GM18517 (cell line): Measurements from ENCODE around the gene CTSV.
"Not testable (repeated sequence)": the region's sequence is repeated elsewhere in the genome, so short reads cannot be mapped to it uniquely, and the experiment has no call there.

Experiments
- ATAC-seq: cut with Tn5 transposase; IDR thresholded peaks from one replicate; pipeline ENCODE4 v1.9.1; 2021; ENCODE audit warnings: mild to moderate bottlenecking, moderate library complexity; ENCODE audit not compliant: unreplicated experiment

CTSV gene

DNA sequence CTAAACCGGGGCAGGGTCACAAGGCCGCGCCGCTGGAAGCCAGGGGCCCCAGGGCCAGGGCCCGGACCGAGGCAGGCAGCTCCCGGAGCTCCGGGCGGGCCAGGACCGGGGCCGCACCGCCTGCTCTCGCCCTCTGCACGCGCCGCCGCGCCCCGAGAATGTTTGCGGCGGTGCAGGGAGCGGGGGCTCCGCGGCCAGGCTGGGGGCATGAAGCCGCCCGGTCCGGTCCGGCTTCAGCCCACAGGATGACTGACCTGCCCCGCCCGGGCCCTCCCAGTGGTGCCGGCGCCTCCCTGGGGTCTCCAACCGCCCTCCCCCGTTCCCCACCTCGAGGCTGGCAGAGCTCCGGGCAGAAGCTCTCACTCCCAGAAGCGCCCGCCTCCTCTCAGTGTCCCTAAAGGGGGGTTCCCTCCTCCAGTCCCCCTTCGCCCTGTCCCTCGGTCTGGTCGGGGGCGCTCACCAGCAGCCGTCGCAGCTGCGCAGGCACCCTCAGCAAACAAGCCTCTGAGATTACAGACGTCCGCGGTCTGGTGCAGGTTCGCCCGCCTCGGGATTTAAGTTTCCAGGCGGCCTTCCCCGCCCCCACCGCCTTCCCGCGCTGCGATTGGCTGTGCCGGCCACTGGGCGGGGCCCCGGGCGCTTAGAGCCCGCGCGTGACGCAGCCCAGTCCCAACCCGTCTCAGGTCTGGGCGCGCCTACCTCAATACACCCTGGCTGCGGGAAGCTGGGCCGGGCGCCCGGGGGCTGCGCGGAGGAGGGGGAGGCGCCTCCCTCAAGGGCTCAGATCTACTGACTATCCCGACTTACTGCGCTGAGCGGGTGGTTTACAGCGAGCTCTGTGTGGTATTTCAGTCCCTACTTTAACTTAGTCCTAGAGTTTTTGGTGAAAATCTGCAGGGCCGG is at the start of gene CTSV:
Gene CTSV (minus strand): TSS at position 532 of the 903 bp plus-strand sequence. CDS start 1,099 bp downstream, outside the sequence.
- ATAC-seq: peak; percentile 93

GRCh38 chr9:97087668-97088215 is 48.8 kb upstream of the CTSV start:
- not testable (repeated sequence) for ATAC-seq

GRCh38 chr9:97084562-97084991 is 45.6 kb upstream of the CTSV start:
- ATAC-seq: not testable (repeated sequence)

- no peak for ATAC-seq
Observed at GRCh38 chr9:97078362-97078761, 39.4 kb upstream of the CTSV start.

DNA sequence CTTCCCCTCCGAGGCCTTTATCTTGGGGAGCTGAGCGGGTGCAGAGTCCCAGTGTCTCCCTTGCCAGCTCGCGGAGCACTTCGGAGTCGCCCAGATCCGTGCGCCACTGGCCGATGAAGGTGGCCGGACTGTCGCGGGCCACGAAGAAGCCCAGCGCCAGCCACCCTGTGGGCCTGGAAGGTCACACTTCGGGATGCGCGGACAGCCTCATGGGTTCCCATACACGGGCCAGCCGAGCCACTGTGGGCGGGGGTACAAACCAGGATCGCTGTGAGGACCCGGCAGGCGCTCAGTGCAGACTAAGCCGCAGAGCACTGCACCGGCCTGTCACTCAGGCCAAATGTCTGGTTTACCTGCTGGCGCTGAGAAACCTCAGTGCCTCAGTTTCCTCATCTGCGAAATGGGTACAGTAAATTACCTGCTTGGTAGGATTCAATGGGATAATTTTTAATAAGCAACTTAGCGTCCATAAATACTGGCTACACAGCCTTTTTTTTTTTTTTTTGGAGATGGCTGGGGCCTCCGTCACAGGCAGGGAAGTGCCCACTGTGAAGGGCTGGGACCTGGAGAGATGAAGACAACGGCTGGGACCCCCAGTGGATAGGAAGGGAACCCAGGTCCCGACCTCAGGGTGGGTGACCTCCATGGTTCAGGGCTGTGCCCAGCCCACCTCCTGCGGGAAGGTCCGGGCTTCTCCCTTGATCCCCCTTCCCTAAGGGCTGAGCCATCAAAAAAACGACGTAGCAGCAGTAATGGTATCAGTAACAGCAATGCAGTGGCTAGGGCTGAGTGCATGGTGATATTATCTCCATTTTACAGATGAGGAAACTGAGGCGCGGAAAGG is 38.7 kb upstream of the CTSV start:
- no peak for ATAC-seq

DNA sequence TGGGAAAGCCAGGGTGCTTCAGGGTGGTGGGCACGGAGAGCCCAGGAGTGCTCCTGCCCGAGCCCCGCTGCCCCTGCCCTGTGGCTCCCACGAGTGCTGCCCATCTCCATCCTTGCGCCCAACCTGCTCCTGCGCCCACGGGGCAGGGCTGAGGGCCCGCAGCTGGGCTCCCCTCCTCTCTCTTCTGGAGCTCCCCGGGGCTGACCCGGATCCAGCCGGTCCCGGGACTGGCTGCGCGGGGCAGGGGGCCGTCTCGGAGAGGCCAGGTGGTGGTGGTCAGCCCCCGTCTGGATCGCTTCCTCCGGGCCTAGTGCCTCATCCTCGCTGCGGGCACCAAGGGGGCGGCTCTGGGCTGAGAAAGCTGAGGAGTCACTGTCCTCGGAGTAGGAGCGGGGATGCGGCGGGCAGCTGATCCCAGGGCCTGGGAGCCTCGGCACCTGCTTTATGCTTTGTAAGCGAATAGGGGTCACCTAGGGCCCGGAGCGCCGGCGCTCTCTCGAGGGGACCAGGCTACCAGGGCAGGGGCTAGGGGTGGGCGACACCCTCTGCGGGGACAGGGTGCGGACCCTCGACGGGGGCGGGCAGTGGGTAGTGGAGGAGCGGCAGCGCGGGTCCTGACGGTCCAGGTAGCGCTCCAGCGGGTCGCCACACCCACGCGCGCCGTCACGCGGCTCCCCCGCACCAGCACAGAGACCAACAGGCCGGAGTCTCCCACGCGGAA is 37.9 kb upstream of the CTSV start:
- not testable (repeated sequence) for ATAC-seq

GRCh38 chr9:97076238-97076637 is 37.3 kb upstream of the CTSV start:
- ATAC-seq: no peak

- no peak for ATAC-seq
Observed at GRCh38 chr9:97075289-97075985, 36.5 kb upstream of the CTSV start.

GRCh38 chr9:97073506-97073905 is 34.6 kb upstream of the CTSV start:
- ATAC-seq: no peak

GRCh38 chr9:97072285-97072776 is 33.4 kb upstream of the CTSV start:
- ATAC-seq: no peak

DNA sequence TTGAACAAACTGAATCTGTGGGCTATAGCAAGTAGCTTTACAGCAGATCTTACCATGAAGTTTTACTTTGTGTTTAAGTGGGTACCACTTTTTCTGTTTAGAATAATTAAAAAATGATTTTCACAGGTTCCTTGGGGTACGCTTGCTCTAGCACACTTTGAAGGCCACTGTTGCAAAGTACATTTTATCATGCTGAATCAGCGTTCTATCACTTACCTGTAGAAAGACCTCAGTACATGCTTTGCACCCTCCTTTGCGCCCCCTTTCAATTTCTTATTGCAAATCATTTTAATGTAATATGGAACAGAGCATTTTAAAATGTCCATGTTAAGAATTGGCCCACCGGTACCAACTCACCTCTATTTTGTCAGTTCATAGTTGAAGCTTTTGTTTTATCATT is 31.4 kb upstream of the CTSV start:
- not testable (repeated sequence) for ATAC-seq

DNA sequence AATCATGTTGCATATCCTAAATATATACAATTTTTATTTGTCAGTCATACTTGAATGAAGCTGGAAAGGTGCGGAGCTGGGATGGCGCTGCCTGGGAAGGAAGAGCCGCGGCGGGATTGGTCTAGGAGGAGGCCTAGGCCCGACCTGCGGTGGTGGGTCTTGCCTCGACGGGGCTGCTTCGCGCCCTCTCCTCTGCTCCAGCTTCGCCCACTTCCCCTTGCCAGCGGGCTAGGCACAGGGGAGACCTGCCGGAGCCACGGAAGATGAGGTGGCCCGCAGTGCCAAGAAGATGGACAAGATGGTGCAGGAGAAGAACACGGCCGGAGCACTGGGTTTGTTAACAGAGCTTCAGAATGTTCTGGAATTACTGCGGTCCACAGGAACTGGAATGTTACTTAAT is 28.5 kb upstream of the CTSV start:
- no peak for ATAC-seq

DNA sequence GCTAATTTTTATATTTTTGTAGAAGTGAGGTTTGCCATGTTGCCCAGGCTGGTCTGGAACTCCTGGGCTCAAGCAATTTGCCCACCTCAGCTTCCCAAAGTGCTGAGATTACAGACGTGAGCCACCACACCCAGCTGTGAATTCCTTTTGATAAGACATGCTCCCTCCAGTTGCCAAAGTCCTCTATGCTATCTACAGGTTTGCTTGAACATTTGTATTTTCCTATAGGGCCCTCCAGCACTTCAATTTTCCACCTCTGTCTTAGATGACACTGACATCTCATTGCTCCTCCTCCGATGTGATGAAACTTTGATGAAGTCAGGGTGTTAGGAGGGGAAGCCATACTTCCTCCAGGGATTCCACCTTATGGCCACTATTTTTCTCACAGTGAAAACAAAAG is 25.2 kb upstream of the CTSV start:
- no peak for ATAC-seq

- ATAC-seq: no peak
Observed at GRCh38 chr9:97060796-97061195, 21.9 kb upstream of the CTSV start.

DNA sequence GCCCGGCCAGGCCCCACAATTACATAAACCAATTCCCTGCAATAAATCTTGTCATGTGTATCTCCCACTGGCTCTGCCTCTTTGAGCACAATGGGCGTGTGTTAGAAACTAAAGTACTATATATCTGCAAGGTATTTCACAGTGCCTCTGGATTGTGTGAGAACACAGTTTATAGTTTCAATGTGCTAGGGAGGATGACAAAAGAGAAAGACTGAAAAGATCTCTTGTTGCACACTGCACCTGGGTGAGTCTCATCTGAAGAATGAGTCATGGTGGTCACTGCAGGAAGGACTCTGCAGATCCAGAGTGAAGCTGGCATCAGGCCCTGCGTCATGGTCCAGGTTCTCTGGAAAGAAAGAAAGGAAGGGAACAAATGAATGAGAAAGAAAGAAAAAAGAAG is 20.7 kb upstream of the CTSV start:
- ATAC-seq: no peak

GRCh38 chr9:97057651-97058050 is 18.7 kb upstream of the CTSV start:
- no peak for ATAC-seq

DNA sequence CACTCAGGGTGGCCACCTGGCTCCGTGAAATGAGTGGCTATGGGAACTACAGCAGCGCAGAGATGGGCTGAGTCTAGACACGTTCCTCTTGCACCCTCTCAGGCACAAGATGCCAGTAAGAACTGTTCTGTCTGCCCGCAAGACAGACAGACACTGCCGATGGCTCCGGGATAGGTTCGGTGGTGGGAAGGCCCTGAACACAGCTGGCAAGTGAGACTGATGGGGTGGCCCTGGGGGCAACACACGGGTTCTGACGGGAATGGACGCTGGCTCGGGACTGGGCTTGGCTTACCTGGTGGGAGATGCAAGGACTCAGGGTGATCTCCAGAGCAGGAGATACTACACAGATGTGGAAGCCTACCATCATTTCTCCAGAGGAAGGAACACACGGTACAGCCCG is 16.9 kb upstream of the CTSV start:
- not testable (repeated sequence) for ATAC-seq

- ATAC-seq: no peak
Observed at GRCh38 chr9:97053717-97054116, 14.8 kb upstream of the CTSV start.

GRCh38 chr9:97052735-97053134 is 13.8 kb upstream of the CTSV start:
- ATAC-seq: no peak

- no peak for ATAC-seq
Observed at GRCh38 chr9:97046228-97046627, 7.3 kb upstream of the CTSV start.
